ENCODE results near the gene PLD4.

Gene PLD4

DNA sequence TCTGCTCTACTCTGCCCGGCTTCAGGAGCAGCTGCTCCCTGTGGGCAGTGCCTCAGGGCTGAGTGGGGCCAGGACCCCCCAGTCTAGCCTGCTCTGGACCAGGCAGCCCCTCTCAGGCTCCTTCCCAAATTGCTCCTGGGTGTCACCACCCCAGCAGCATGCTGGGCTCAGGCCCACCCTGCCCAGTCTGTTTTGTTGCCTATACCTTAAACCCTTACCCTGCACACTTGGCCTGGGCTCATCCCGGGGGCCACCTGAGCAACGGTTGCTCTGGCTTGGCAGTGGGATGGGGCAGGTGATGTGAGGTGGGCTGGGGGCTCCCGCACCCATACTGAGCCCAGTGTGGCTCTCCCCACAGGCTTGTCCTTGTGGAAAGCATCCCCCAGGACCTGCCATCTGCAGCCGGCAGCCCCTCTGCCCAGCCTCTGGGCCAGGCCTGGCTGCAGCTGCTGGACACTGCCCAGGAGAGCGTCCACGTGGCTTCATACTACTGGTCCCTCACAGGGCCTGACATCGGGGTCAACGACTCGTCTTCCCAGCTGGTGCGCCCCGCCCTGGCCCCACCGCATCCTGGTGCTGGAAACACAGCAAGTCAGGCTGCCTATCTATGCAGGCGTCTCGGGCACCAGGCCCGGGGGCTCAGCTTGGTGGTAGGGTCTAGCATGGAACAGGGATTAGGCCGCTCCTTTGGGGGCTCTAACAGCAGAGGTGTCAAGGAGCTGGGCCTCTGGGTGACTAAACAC is 3.9 kb downstream of the PLD4 start:
- no peak for DNase-seq (ENCODE audit: low read depth)

DNA sequence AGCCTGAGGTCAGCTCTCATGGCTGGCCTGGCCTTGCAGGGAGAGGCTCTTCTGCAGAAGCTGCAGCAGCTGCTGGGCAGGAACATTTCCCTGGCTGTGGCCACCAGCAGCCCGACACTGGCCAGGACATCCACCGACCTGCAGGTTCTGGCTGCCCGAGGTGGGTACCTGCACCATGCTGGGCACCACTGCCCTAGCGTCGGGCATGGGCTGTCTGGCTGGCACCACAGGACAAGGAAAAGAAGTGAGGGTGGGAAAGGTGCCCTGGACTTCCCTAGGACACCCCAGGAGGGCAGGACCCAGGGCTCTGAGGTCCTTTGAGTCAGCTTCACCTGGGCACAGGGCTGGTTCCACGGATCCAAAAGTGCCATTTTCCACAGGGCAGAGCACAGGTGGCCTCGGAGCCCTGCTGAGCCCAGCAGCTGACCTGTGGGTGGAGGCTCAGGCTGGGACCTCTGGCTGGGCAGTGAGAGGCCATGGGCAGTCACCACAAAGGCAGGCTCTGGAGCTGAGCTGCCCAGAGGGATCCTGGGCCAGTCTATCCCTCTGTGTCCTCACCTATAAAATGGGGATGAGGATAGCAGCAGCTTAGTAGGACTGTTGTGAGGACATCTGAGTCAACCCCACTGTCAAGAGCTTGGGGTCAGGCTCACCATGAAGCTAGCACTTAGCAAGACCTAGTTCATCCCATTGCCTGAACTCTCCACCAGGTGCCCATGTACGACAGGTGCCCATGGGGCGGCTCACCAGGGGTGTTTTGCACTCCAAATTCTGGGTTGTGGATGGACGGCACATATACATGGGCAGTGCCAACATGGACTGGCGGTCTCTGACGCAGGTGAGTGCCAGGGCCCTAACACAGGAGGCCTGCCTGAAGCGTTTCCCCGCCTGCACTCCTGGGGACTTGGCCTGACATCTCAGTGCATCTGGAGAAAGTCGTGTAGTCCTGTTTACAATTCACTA is 4.9 kb downstream of the PLD4 start:
- DNase-seq (ENCODE audit: low read depth), result no peak

DNA sequence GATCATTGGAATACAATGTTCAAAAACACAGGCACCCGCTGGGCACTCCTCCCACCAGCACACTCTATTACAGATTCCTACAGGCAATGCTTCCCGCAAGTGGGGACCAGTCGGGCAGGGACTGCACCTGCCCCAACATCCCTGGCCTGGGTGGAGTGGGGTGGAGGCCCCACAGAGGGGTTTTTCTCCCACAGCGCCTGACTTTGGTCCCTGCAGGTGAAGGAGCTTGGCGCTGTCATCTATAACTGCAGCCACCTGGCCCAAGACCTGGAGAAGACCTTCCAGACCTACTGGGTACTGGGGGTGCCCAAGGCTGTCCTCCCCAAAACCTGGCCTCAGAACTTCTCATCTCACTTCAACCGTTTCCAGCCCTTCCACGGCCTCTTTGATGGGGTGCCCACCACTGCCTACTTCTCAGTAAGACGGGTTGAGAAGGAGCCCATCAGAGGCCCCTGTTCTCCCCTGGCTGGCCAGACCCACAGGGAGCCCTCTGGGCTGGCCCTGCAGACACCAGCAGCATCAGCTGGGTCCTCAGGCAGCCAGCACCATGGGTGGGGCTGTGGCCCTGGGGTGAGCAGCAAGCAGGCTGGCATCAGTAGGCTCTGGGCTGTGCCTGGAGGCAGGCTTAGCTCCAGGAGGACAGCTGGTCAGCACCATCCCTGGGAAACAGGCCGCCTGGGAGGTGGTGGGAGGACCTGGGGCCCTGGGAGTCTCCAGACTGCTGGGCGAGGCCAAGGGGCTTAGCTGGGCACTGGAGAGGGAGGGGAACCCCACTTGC is 6.0 kb downstream of the PLD4 start:
- DNase-seq (ENCODE audit: low read depth), result no peak

DNA sequence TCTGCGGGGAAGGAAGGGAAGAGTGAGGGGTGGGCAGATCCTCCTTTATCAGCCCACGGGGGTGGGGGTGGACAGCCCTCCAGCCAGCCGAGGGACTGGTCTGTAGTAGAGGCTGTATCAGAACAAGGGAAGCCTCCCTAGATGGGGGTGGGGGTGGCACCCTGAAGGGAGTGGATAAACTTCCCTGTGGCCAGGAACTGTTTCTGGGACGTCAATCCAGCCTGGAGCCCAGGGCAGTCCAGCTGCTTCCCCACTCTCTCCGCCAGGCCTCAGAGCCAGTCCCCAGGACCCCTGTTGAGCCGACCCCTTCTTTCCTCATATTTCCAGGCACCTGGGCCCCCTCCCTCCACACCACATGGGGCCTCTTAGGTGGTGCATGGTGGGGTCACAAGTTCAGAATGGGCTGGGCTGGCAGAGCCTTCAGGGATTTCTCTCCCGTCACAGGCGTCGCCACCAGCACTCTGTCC is 6.7 kb downstream of the PLD4 start:
- DNase-seq (ENCODE audit: low read depth), result no peak

DNA sequence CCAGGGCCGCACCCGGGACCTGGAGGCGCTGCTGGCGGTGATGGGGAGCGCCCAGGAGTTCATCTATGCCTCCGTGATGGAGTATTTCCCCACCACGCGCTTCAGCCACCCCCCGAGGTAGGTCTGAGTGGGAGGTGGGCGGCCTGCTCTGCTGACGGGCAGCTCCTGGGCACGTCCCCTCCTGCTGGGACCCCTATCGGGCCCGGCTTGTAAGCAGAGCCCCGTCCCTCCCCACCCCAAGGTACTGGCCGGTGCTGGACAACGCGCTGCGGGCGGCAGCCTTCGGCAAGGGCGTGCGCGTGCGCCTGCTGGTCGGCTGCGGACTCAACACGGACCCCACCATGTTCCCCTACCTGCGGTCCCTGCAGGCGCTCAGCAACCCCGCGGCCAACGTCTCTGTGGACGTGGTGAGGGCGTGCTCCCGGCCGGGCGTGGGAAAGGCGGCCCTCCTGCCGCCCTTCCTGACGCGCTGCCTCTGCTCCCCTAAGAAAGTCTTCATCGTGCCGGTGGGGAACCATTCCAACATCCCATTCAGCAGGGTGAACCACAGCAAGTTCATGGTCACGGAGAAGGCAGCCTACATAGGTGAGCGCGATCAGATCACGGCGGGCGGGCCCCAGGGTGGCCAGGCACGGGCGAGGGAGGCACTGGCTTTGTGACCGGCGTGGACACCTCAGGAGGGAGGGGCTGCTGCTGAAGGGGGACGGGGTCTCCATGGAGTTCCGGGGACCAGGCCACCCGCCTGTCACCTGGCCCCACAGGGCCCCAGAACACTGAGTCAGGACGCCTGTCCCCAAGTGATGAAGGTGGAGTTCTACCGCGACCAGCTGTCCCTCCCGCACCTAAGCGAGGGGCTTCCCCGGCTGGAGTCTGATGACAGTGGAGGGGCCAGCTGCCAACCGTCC is 7.3 kb downstream of the PLD4 start:
- DNase-seq (ENCODE audit: low read depth), result no peak

DNA sequence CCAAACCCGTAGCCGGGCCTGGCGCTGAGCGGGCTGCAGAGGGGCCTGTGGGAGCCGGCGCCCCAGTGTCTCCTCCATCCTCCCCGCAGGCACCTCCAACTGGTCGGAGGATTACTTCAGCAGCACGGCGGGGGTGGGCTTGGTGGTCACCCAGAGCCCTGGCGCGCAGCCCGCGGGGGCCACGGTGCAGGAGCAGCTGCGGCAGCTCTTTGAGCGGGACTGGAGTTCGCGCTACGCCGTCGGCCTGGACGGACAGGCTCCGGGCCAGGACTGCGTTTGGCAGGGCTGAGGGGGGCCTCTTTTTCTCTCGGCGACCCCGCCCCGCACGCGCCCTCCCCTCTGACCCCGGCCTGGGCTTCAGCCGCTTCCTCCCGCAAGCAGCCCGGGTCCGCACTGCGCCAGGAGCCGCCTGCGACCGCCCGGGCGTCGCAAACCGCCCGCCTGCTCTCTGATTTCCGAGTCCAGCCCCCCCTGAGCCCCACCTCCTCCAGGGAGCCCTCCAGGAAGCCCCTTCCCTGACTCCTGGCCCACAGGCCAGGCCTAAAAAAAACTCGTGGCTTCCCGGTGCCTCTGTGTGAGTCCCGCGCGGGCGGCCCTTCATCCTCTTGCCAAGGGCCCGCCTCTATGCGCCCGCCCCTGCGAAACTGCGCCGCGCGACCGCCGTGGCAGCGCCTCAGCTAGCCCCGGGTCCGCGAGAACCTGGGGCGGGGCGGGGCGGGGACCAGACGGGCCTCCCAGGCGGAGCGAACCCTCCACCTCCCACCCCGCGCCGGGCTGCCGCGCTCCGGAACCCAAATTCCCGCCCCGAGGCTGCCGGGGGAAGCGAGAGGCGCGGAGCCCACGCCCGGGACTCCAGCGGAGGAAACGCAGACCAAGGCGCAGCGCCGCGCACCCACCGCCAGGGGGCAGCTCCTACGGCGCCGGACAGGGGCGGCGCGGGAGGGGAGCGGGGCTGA is 8.3 kb downstream of the PLD4 start:
- peak; percentile 92 for DNase-seq (ENCODE audit: low read depth)

DNA sequence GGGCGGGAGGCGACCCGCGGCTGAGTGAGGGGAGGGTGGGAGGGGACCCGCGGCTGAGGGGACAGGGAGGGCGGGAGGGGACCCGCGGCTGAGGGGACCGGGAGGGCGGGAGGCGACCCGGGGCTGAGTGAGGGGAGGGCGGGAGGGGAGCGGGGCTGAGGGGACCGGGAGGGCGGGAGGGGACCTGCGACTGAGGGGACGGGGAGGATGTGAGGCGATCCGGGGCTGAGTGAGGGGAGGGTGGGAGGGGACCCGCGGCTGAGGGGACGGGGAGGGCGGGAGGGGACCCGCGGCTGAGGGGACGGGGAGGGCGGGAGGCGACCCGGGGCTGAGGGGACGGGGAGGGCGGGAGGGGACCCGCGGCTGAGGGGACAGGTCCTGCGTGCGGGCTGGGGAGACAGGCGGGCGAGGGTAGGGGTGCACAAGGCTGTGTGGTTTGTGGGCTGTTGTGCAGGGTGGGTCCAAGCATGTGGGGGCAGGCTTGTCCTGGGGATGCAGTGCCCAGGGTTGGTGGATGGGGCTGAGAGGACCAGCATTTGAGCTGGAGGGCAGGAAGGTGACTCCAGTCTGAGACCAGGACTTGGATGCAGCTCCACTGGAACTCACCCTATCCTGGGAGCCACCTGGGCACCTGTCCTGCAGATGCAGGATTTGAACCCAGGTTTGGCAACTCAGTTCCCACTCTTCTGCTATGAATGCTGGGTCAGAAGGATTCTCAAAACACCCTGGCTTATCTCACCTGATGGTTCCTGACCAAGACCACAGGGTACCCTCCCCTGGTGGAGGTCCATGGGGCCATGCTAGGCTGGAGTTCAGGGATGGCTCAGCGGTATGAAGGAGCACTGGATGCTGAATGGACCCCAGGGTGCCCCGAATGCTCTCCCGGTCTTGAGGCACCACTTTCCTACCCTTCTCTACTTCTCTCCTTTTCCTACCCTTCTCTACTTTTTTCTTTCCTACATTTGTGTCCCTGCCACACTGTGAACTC is 9.4 kb downstream of the PLD4 start:
- DNase-seq (ENCODE audit: low read depth), result no peak

DNA sequence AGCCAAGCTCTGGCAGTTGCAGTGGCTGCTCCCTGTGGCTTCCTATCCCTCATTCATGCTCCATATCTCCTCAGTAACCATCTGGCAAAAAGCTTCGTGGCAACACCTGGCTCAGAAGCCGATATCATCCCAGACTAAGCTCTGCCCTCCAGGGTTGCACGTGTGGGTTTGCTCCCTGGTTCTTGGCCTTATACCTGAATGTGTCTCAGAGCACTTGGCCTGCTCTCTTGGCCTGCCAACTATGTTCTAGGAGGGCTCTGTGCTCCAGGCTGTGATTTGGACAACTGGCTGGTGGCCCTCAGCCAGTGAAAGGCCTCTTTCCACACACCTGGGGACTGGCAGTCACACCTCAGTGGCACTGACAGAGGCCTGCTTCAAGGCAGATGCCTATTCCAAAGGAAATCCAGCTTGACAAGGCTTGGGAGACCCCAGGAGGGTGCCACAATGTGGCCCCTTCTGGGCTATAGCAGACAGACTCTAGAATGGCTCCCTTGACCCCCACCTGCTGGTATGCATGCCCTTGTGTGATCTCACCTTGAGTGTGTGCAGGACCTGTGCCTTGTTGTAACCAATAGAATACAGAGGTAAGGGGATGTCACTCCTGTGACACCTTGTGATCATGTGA is 10.5 kb downstream of the PLD4 start:
- DNase-seq (ENCODE audit: low read depth), result no peak

DNA sequence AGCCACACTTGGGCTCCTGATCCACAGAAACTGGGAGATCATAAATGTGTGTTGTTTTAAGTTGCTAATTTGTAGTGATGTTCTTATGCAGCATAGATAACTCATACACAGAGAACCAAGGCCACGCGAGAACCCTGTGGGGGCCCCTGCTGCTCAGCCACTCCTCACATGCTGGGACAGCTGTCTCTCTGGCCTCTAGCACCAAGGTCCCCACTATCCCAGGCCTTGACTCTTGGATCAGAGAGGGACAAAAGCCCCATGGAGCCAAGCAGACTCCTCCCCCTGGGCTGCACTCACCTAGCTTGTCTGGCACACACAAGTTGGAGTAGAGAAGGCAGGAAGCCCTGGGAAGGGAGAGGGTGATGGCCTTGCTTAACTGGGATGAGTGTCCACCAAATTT is 11.3 kb downstream of the PLD4 start:
- DNase-seq (ENCODE audit: low read depth), result no peak

DNA sequence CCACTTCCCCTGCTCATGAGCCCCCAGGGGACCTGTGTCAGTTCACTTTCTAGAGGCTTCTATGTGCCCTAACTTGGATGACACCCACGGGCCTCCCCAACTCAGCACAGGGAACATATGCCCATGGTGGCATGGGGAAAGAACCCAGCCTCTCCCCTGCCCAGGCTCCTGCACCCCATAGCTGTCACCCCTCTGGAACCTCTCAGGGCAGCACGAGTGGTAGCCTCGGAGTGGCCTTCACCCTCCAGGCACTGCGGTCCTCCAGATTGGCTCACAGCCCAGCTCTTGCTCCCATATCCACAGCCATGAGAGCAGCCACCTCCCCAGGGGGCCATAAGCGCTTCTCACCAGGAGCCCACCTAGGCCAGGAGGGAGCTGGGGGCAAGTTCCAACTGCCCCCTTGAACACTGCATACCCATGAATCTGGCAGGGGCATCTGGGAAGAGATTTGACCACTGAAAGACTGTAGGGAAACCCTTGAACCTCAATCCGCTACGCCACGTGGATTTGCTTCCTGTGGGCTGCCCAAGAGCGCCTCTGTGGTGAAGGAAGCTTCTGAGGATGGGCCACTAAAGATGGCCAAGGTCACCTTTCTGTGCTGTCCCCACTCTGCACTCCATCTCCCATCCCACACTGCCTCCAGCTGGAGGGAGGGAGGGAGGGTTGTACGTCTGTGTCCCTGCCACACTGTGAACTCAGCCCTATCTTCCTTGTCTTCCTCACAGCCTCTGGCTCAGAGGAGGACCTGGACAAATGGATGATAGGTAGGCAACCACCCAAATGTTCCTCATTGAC is 11.9 kb downstream of the PLD4 start:
- no peak for DNase-seq (ENCODE audit: low read depth)

DNA sequence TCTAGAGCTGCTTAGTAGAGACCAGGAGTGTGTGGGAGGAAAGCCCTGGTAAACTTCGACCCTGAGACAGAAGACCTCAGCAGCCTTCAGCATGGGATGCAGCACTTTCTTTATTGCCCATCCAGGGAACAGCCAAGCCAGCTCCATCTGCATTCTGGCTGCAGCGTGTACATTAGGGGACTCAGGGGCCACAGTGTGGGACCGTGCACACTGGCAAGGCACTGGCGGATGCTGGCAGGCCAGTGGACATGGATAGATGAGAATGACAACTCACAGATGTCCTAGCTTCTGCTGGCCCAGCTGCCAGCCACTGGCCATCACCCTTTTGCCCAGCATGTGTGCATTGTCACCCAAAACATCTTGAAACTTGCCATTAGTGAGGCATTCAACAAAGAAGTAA is 12.5 kb downstream of the PLD4 start:
- no peak for DNase-seq (ENCODE audit: low read depth)

DNA sequence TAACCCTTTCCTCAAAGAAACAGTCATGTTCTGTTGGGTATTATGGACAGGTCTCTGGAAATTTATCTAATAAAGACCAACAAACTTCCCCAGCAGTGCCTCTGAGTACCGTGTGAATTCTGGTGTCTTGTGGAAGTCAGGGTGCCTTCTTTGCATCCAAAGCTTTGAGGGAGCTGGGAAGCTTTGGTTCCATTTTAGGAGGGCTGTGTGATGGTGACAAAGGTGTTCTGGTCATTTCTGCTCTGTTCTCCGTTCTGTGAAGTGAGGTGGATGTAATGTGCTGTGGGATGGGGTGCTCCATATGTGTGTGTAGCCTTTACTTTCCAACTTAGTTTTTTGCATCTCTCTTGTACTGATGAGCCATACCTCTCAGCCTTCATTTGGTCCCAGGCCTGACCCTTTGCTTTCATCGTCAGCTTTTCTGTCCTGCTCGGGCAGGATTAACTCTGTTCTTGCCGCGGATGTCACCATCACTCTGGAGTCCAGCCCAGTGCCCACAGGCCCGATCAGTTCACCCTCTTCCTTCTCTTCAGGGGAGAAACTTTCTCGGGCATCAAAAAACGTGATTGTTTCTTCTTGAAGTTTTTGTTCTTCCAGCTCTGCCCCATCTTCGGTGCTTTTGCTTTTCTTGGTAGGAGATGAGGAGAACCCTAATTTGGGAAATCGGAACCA is 13.2 kb downstream of the PLD4 start:
- DNase-seq (ENCODE audit: low read depth), result no peak

DNA sequence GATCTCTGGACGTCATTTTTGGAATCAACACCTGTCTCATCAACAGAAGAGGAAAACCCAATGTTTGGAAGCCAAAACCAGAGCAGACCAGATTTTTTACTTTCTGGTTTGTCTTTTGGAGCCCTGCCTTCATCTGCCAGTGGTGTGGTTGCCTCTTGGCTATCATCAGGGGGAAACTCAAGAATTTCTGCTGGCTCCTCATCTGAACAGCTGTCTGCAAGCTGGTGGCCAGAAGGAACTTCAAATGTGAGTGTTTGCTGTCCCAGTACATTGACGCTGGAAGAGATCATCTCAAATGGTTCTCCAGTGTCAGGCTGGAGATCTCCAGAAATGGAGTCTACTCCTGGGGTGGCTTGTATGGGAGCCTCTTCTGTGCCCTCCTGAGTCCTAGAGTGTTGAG is 13.8 kb downstream of the PLD4 start:
- no peak for DNase-seq (ENCODE audit: low read depth)

DNA sequence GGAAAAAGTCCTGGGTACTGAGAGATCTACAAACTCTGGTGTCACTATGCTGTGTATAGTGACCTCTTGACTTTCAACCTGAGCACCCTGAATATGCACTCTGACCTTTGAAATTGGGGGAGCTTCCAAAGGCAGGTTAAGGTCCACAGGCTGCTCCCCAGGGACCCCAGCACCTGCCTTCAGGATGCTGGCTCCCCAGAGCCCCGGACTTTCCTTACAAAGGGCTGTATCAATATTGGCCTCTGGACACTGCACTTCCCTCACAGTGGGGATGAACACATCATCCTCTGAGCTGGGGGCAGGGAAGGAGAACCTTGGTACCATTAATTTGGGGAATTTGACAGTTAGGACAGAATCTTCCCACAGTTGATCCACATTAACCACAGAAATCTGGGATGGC is 14.3 kb downstream of the PLD4 start:
- DNase-seq (ENCODE audit: low read depth), result no peak

DNA sequence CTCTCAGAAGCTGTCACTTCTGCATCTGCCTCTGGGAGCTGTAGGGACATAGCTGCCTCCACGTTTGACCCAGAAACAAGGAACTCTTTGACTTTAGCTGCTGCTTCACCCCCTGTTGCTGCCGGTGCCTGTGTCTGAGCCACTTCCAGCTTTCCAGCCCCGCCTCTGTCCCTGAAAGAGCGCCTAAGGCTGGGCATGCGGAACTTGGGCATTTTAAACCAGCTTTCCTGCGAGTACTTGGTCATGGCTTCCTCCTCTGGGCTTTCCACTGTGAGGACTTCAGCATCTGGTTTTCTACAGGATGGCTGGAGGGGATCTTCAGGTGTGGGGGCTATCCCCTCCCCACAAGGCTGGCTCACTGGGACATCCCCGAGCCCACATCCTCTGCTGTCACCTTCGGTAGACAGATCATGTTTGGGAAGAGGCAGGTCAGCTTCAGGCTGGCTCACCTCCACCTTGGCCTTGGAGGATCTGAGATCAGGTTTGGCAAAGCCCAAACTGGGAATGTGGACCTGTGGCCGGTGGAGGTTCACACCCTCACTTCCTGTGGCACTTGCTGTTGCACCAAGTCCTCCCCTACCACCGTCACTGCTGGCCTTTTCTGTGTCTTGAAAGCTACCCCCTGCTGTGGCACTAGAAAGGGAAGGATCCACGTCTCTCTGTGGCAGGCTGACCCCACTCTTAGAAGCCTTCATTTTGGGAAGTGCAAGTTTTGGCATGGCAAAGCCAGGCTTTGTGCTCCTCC is 15.2 kb downstream of the PLD4 start:
- no peak for DNase-seq (ENCODE audit: low read depth)

DNA sequence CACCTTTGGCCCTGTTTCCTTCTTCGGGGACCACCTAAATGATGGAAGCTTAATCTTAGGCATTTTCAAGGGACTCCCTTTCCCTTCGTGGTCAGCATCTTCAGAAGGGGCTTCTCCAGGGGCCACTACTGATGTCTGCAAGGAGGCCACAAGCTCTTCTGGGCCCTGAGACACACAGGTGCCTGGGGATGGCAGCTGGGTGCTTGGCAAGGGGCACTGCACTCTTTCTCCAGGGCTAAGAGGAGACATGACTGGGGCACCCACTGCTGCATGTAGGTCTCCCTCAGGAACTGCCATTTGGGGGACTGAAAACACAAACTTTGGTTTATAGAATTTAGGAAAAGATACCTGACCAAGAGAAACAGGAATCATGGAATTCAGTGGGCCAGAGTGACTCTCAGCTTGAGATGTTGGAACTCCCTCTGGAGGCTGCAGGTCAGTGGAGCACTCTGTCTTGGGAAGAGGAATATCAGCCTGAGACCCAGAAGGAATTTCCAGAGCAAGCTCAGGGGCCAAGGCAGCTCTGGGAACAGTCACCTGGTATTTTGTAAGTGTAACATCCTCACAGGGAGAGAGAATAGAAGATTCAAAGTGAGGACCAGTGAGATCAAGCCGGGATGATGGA is 16.0 kb downstream of the PLD4 start:
- DNase-seq (ENCODE audit: low read depth), result peak; percentile 32

Measured in ELR (cell line).